Epithelial cell of proximal tubule (primary cell): Measurements from ENCODE around the gene HID1. TPM values are rescaled to one million over a fixed set of nuclear protein-coding genes. Genes with fewer than 3 reads are reported as not detected.

Experiments used
- DNase-seq: peaks from one replicate; pipeline ENCODE4 v3.0.0-alpha.2; 2011; ENCODE audit warnings: low read depth
- H3K4me3 ChIP-seq: 2 replicates; pipeline ENCODE4 v1.5.1; 2011; ENCODE audit warnings: low read depth, mild to moderate bottlenecking, low read length
- total RNA-seq: library from RNA; depleted of rRNA; stranded (reverse); fragments of >200 nt; gene quantifications from 2 replicates; pipeline ENCODE4 v1.2.3, GENCODE V29; 2015
- TF ChIP-seq, protein P1 (sequence below): conservative IDR thresholded peaks from 2 replicates; pipeline ENCODE4 v1.5.1; 2012; ENCODE audit warnings: low read depth, mild to moderate bottlenecking, low read length

The HID1 gene
- total RNA-seq, 1 donor from 2014 or later: 19.1 TPM

DNA sequence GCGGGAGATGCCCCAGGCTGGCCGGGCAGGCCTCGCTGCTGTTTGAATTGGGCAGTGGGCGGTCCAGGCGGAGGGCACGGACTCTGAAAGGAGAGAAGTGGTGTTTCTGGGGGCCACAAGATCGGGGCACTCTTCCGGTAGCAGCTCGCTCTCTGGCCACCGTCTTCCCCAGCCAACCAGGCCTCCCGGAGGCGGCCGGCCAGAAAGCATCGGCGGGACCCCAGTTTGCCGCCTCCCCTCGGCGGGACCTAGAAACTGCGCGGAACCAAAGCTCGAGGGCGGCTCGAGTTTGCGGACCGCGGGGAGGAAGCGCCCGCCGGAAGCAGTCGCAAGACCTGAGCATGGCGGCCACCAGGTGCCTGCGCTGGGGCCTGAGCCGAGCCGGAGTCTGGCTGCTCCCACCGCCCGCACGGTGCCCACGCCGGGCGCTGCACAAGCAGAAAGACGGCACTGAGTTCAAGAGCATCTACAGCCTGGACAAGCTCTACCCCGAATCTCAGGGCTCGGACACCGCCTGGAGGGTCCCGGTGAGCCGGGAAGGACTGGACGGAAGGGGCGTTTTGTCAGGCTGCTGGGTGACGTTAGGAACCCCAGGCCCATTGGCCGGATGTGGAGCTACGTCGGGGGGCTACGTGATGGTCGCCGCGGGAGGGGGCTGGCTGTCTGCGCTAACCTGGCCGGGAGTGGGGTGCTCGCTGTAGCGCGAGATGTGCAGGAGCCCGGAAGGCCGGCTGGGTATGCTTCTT is 40.0 kb upstream of the HID1 start, which contains the start of gene MRPL58:
Gene MRPL58 (plus strand): TSS at position 325 of the 746 bp plus-strand sequence. CDS start 17 bp downstream, at position 342.
- DNase-seq: no peak
- TF ChIP-seq, protein P1, sequence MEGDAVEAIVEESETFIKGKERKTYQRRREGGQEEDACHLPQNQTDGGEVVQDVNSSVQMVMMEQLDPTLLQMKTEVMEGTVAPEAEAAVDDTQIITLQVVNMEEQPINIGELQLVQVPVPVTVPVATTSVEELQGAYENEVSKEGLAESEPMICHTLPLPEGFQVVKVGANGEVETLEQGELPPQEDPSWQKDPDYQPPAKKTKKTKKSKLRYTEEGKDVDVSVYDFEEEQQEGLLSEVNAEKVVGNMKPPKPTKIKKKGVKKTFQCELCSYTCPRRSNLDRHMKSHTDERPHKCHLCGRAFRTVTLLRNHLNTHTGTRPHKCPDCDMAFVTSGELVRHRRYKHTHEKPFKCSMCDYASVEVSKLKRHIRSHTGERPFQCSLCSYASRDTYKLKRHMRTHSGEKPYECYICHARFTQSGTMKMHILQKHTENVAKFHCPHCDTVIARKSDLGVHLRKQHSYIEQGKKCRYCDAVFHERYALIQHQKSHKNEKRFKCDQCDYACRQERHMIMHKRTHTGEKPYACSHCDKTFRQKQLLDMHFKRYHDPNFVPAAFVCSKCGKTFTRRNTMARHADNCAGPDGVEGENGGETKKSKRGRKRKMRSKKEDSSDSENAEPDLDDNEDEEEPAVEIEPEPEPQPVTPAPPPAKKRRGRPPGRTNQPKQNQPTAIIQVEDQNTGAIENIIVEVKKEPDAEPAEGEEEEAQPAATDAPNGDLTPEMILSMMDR: peak; percentile 45
- H3K4me3 ChIP-seq: peak within 1 kb of the TSS; percentile 78

DNA sequence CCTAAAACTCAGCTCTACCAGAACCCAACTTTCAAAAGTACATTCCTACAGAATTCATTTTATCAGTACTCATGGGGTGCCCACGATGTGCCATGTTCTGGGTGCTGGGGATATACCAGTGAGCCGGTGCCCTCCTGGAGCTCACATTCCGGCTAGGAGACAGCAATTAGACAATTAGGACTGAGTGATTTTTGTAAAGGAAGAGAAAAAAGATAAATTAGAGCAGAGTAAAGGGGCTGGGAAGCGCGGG is 39.5 kb upstream of the HID1 start:
- H3K4me3 ChIP-seq: peak overlapping the region; percentile 78
- TF ChIP-seq, protein P1: no peak
- DNase-seq: no peak

DNA sequence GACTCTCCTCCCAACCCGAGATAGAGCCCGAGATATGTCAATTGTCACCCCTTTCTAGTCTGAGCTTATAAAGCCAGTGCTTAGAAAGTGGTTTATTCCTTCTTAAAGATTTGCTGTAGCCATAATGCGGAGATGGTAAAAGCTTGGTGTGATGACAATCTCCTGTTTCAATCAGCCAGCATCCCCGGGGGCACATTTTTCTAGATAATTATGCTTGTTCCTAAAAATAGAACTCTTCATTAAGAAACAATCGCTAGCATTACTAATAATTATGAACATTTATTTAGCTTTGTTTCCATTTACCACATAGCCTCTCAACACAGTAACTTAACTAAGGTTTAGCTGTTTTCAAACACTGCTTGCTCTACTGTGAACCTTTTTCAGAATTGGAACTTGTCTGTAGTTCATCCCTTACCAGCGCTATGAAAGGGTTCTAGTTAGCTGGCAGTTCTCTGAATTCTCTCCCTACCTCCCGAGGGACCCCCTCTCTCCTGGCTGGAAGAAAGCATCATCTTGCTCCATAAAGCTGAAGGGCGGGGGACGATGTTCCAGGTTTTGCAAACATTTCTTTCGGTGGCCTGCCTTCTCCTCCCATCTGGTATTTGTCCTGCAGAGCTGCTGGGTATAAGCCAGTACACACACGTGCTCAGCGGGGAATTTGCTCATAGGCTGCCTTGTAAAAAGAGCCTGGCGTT is 39.0 kb upstream of the HID1 start:
- TF ChIP-seq, protein P1: no peak
- no peak for DNase-seq
- H3K4me3 ChIP-seq: peak overlapping the region; percentile 78

DNA sequence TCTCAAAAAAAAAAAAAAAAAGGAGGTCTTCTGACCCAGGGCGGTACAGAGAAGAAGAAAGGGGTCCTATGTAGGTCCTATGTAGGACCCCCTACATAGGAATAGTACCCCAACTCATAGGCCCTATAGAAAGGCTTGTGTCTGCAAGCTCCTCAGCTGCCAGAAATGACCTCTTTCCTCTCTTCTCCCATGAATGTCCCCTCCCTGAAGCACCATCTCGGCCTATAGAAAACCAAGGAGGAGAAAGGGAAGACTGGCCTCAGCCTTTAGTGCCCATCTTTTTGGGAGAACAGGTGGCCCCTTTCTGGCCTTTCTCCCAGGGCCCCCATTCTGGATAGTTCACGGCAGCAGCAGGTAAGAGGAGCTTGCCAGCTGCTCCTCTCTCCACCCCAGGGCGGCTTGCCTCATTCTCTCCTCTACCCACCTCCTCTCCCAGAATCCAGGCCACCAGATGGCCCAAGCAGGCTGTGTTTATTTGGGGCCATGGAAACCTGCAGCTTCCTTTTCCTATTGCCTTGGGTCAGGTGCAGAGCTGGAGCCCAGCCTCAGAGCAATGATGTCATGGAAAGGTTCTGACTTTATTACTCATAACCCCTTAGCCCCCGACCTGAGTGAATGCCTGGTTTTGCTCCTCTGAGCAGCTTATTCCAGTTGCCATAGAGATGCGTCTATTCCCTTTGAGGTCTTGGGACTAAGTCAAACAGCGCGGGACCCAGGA is 38.3 kb upstream of the HID1 start:
- peak; percentile 43 for DNase-seq
- H3K4me3 ChIP-seq: no peak overlapping the region
- TF ChIP-seq, protein P1: no peak

DNA sequence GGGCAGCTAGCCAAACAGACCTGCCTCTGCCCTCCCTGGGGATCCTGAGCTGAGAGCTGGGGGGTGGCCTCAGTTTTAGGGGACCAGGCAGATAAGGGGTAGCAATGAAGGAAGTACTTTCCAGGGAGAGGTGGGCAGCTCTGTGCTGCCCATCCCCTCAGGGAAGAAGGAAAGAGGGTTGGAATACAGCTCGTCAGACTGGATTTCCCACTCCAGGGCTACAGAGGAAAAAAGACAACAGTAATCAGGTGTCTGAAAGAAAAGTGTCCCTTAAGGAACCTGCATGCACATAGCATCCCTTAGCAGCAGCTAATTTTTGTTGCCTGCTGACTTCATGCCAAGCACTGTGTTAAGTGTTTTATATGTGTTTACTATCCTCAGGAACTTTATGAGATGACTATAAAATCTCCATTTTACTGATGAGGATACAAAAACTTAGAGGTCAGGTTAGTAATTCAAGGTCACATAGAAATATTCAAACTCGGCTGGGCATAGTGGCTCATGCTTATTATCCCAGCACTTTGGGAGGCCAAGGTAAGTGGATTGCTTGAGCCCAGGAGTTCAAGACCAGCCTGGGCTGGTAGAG is 36.7 kb upstream of the HID1 start:
- TF ChIP-seq, protein P1: no peak
- H3K4me3 ChIP-seq: no peak overlapping the region
- DNase-seq: no peak

DNA sequence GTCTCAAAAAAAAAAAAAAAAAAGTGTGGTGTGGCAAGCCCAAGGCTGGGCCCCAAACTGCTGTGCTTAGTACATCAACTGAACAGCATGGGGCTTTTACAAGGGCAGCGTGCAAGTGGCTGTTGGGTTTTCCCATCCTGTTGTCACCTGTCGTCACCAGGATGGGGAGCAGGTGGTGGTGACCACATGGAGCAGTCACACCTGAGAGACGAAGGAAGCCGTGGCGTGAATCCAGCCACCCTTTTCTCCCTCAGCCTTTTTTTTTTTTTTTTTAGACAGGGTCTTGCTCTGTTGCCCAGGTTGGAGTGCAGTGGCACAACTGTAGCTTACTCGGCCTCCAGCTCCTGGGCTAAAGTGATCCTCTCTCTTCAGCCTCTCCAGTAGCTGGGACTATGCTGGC is 35.8 kb upstream of the HID1 start:
- TF ChIP-seq, protein P1: no peak

More for the DNA sequence above, 35.8 kb upstream of the HID1 start:
- DNase-seq: no peak
- no peak overlapping the region for H3K4me3 ChIP-seq
